GM19468 (cell line): ENCODE measurements around the gene ZNF75A.

ENCODE experiments used
- ATAC-seq: cut with Tn5 transposase; IDR thresholded peaks from one replicate; pipeline ENCODE4 v1.9.1; 2021; ENCODE audit warnings: mild to moderate bottlenecking, moderate library complexity, moderate number of reproducible peaks; ENCODE audit not compliant: unreplicated experiment; ENCODE audit errors: extremely low read depth

ZNF75A gene

DNA sequence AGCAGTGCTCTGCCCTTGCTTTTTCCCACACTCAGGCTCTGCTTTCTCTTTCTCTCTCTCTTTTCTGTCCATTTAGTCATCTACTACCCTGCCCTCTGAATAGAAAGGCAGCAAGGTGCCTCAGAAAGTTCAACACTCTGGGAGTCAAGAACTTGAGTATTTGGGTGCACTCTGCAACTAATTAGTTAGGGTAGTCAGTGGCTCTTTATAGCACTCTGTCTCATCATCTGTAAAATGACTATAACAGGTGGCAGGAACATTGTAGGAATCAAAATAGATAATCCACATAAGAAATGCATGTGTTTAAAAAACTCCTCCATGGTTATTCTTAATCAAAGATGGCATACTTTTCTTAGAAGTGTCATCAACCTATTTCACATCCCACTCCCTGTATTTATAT lies 57.6 kb downstream of the ZNF75A start:
- ATAC-seq = no peak

DNA sequence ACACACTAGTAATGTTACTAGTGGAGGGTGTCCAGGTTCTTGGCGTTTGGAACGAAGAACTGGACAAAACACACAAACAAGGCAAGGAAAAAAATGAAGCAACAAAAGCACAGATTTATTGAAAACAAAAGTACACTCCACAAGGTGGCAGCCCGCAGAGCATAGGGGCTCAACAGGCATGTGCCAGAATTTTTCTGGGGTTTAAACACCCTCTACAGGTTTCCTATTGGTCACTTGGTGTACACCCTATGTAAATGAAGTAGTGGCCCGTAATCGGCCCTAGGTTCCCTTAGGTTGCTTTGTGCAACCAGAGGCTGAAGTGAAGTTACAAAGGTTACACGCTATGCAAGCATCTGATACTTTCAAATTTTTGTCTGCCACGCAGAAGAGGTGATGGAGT lies 58.5 kb downstream of the ZNF75A start:
- ATAC-seq = no peak

DNA sequence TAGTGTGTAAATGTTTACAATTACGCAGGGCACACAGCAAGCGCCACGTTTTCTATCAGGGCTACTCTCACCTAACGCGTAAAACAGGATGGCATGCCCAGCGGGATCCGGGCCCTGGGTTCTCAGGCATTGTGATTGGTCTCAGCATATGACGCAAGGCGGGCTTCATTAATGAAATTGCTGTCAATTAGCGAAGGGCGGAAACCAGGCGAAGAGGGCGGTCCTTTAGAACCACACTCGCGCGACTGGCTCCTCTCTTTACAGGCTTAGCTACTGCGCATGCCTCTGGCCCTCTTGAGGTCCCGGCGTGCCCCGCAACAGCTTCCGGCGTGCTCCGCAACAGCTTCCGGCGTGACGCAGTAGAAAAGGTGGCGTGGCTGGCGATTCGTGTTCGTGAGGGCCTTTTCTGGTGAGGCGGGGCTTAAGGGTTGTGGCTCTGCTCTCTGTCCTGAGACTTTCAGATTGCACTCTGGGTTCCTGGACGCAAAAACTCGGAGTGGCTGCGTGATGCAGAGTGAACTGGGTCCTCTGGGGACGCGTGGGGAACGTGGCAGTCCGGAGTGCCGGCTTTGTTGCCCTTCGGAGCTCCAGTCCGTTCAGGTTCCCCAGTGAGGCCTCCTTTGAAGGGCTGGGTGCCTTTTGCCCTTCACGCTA lies 59.6 kb downstream of the ZNF75A start:
- no peak for ATAC-seq
